GM19035 (cell line): ENCODE data around the gene G6PC3.
"Not testable (repeated sequence)": the region's sequence is repeated elsewhere in the genome, so short reads cannot be mapped to it uniquely, and the experiment has no call there.

Experiments
- ATAC-seq: cut with Tn5 transposase; IDR thresholded peaks from one replicate; pipeline ENCODE4 v1.9.1; 2021; ENCODE audit not compliant: unreplicated experiment

G6PC3 gene

DNA sequence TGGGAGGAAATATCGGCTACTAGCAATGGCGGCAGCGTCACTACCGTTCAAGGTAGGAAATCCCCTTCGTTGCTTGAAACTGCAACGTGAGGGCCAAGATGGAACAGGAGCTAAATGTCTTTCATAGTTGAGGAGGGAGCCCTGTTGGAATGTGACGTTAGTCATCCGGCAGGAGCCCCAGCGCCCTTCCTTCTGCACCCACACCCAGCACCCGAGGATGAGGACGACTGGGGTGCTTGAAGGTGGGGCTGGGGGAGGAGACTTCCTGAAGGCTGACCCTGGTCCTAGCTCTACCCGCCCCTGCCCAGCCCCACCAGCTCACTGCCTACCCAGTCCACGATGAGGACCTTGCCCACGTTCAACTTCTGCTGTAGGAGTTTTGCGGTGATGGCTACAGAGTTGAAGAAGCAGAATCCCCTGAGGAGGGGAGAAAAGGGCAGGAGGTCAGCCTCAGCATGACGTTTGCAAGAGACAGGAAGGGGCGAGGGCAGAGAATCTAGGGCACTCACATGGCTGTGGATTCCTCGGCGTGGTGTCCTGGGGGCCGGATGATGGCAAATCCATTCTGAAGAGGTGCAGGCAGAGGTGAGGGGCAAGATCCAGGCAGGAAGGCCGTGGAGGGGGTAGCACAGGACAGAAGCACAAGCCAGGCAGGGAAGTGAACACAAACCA, 11.9 kb downstream of the G6PC3 start:
- no peak for ATAC-seq

GRCh38 chr17:44083250-44083849, 12.8 kb downstream of the G6PC3 start:
- no peak for ATAC-seq

DNA sequence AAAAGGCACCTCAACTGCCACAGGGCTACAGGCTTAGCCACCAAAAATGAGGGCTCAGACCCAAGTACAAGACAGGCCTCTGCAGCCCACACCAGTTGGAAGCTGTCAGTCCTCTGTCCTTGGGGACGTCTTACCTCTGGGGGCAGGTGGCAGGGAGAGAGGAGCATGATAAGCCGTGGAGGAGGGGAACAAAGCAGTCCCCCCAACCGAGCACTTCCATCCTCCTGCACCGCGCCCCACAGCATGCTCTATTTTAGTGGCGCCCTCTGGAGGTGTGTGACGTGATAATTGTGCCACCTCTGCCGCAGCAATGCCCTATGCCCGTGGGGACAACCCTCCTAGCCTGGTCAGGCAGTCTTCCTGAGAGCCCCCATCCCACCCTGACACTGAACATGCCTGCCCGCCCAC, 13.6 kb downstream of the G6PC3 start:
- no peak for ATAC-seq

- no peak for ATAC-seq
These were observed 14.4 kb downstream of the G6PC3 start for GRCh38 chr17:44084921-44085320.

GRCh38 chr17:44085908-44086307, 15.4 kb downstream of the G6PC3 start:
- no peak for ATAC-seq

DNA sequence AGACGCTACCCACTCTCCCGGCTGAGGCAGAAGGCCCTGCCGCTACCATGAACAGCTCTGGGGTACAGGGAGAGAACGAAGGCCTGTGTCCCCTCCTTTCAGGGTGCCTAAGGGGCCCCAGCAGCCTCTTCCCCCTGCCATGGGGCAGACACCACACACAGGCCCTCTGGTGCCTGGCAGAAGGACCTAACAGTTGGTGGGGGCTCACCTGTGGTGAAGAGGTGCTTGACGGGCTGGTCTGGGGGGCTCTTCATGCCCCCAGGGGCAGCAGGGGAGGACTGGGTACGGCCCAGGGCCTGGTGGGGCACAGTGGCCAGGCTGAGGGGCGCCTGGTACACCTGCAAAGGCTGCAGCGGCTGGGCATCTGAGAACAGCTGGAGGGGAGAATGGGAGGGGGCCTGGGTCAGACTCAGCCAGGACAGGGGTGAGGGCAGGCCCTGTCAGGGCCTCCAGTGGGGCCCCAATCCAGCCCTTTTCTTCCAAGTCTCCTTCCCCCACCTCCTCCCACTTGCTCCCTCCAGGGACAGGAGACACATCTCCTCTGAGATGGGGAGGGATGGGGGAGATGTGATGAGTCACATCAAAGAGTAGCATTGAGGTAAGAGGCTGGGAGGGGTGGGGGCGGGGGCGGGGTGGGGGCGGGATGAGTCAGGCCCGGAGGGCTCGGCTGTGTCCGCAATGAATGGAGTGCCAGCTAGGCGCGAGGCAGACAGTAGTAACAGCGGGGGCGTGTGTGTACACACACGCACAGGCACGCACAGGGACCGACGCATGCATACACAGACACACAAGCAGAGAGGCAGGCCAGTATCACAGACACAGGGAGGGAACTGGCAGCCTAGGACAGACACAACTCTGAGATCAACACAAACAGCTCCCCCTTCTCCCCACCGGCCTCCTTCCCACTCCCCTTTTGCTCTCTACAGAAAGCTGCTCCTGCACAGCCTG, 16.1 kb downstream of the G6PC3 start:
- no peak for ATAC-seq

GRCh38 chr17:44087319-44087718, 16.8 kb downstream of the G6PC3 start:
- no peak for ATAC-seq

- ATAC-seq: no peak
These were observed 17.7 kb downstream of the G6PC3 start for GRCh38 chr17:44088254-44088653.

DNA sequence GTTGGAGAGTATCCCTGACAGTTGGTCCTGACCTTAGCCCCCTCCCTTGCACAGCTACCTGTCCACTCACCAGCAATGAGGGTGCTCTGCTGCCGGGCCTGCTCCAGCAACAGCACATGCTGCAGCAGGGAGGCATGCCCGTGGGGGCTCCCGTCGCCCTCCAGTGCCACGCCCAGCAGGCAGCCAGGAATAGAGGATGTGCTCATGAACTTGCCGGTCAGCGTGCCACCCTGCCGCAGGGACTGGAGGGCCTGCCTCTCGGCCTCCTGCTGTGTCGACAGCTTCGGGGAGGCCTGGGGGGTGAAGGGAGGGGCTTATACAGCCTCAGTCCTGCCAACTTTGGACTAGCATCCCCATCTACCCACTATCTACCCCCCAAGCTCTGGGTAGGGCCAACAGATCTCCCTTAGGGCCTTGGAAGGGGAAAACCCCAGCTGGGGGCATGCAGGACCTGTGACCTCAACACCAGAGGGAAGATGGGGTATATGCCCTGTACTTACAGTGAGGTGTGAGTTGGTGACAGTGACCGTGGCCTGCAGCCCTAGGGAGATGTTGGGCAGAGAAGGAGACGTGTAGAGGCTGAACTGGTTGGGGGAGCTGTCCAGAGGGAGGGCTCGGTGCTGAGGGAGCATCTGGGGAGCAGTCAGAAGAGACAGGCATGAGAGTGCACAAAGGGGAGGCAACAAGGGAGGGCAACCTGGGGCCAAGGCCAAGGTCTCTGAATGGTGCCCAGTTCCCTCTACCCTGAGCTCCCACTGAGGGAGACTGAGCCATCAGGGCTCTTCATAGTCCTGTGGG, 20.9 kb downstream of the G6PC3 start:
- no peak for ATAC-seq

DNA sequence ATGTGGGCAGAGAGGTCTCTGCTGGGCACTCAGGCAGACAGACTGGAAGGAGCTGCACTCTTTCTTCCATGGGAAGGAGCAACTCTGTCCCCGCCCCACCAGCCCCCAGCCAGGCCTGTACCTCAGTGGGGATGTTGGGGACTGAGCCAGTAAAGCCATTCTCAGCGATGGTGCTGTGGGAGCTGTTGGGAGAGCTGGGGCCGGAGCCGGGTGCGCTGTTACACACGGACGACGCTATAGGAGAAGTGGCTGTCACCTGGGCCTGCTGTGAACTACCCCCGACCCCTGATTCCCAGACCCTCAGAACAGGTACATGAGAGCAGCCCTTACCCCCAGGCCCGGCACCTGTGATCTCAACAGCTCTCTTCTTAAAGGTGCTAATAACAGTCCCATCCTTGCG, 21.5 kb downstream of the G6PC3 start:
- no peak for ATAC-seq

DNA sequence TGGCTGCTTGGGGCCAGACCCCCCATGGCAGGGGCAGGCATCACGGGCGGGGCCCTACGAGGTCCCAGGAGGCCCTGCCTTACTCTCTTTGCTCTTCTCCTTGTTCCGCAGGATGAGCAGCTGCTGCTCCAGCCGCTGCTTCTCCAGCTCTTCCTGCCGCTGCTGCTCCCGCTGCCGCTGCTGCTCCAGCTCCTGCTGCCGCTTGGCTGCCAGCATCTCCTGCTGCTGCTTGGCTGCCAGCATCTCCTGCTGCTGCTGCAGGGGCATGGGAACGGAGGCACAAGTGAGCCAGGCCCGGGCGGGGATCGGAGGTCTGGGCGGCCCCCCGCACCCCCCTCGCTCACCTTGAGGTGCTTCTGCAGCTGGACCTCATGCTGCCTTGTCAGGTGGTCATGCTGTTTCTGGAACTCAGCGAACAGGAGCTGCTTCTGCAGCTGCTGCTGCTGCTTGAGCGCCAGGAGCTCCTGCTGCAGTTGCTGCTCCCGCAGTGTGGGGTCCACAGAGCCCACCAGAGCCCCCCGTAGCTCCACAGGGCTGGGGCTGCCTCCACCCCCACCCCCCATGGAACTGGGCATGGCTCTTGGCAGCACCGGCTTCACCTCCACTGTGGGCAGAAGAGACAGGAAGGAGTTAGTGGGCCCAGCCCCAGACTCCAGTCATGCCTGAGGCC, 22.8 kb downstream of the G6PC3 start:
- ATAC-seq: no peak

DNA sequence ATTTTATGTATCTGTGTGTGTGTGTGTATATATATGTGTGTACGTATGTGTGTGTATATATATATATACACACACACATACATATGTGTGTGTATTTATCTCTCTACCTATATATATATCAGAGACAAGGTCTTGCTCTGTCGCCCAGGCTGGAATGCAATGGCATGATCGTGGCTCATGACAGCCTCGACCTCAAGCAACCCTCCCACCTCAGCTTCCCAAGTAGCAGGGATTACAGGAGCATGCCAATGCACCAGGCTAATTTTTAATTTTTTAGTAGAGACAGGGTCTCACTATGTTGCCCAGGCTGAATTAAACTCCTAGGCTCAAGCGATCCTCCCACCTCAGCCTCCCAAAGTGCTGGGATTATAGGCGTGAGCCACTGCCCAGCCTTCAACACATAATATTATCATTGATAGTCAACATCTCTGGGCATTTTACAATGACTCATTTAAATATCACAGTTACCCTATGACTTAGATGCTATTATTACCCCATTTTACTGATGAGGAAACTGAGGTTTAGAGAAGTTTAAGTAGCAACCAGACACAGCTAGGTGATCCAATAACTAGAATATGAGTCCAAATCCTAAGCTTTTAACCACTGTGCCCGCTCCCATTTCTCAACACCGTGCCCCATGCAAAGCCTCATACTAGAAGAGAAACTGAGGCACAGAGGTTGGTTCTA, 24.3 kb downstream of the G6PC3 start:
- ATAC-seq: no peak

DNA sequence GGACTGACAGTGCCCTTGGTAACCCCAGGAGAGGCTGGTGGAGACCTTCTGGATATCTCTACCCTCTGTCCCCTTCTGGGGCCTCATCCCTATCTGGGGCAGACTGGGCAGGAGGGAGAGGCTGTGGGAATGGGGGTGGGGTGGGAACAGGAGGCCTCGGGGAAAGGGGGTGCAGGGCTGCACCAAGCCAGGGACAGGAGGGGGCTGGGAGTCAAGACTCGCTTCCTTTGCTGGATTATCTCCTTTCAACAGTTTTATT, 24.8 kb downstream of the G6PC3 start:
- no peak for ATAC-seq

DNA sequence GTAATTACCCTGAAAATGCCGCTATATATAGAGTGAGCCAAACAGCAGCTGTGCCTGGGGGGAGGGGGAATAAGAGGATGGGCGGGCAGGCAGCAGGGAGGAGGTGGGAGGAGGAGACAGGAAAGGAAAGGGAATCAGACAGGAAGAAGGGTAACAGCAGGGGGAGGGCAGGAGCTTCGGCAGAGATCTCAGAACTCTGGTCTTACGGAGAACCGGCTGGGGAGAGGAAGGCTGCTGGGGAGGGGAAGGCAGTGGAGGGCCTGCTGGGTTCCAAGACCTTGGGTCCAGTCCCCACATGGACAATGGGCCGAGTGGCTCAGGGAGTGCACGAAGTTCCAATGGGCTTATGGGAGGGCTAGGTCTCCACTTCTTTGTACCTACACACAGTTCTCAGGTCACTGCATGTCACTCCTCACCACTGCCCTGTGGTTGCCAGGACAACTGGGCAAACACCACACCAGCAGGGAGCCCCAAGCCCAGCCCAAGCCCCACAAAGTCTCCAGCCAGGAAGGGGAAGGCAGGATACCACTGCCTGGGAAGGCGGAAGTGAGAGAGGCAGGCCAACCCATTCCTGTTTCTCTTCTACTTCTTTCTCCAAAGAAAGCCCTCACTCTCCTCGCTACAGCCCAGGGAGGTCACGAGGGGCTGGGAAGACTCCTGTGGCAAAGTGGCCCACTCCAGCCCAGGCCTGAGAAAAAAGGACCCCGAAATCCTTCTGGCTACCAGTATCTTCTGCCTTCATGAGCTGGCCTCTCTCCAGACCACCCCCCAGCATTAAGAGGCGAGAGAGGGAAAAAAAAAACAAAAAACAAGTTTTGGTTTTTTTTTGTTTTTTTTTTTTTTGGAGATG, 25.3 kb downstream of the G6PC3 start:
- no peak for ATAC-seq

GRCh38 chr17:44097110-44097958, 26.8 kb downstream of the G6PC3 start:
- ATAC-seq: no peak

DNA sequence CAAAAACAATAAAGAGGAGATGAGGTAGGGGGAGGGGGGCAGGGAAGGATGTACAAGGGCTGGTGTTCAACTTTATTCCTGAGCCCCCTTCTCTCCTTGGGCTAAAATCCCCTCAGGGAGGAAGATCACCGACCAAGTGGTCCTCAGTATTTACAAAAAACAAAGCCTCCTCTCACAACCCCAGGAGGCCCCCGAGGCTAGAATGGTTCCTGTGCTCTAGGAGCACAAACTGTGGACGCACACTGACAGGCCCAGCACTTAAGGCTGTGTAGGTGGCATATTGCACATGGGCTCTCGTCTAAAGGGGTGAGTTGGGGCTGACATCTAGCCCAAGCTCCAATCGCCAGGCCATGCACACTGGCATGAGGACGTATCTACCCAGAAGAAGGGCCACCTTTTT, 31.3 kb downstream of the G6PC3 start:
- ATAC-seq: not testable (repeated sequence)

- no peak for ATAC-seq
These were observed 32.5 kb downstream of the G6PC3 start for GRCh38 chr17:44102849-44103622.

DNA sequence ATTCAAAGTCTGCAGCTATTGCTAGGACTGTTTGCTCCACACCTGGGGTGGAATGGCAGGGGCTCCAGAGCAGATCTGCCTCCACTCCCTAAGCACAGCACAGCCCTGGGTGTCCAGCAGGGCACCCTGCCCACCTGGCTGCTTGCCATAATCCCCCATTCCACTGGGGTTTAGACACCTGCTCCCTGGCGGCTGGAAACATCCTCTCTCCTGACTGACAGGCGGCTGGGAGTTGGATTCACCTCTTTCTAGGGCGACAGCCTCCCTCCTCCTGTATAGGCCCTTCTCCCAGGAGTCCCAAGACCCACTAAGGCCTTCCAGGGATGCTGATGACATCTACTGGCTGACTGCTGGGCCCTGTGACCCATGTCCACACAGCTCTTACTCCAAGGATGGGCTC, 34.9 kb downstream of the G6PC3 start:
- no peak for ATAC-seq
